ENCODE data around the gene SPSB4. TPM values are rescaled to one million over a fixed set of nuclear protein-coding genes. Genes with fewer than 3 reads are reported as not detected.

Gene SPSB4
- total and polyA plus RNA-seq, 2 donors (not counting 3 experiments of a cell fraction or from before 2014, with no cell fraction given) = 0.06 to 0.22 TPM

- no peaks in the 10 kb centered on the region for H3K9me1 ChIP-seq (replicated peaks; ENCODE audit: control insufficient read depth, extremely low read depth, insufficient read depth, low read length)
- no peak overlapping the region for H2AFZ ChIP-seq (ENCODE audit: low read depth, low read length)
- H3K4me1 ChIP-seq (ENCODE audit: control insufficient read depth, extremely low read depth, insufficient read depth, low read length) = no peaks in the 10 kb centered on the region
- no peak overlapping the region for H3K9ac ChIP-seq (replicated peaks; ENCODE audit: extremely low read depth, insufficient read depth, low read length)
- no TSS peak for BruUV-seq (replicated peaks)
- ChIA-PET CTCF (interaction anchor here (0.8 to 3.0 kb wide), 2 partner anchors 12 to 14 kb away, joined by 3 to 13 read pairs; no protein-coding TSS in a partner anchor), POLR2A (no interaction called here)
- H3K79me2 ChIP-seq (ENCODE audit: control insufficient read depth, insufficient read depth, low read length) = no peaks in the 10 kb centered on the region
- no peak for TF ChIP-seq JUN (IDR thresholded peaks at IDR 0.05; ENCODE audit: borderline replicate concordance, insufficient read depth, insufficient read length, low read depth)
- TF ChIP-seq, protein P1, sequence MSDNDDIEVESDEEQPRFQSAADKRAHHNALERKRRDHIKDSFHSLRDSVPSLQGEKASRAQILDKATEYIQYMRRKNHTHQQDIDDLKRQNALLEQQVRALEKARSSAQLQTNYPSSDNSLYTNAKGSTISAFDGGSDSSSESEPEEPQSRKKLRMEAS (IDR thresholded peaks at IDR 0.05; ENCODE audit: insufficient read depth, insufficient read length) = no peak
- TF ChIP-seq POLR2A (IDR thresholded peaks at IDR 0.05; ENCODE audit: low read depth, low read length) = no peak
- TF ChIP-seq POLR2AphosphoS5 (IDR thresholded peaks at IDR 0.05; ENCODE audit: insufficient read depth, low read depth, low read length) = no peak
- no peak overlapping the region for H3K4me2 ChIP-seq (ENCODE audit: insufficient read depth, low read length)
- H3K27ac ChIP-seq (ENCODE audit: insufficient read depth, low read depth, low read length) = no peak overlapping the region
- DNase-seq (ENCODE audit: low read depth, low spot score) = no peak
- dilution Hi-C loops (cut with MboI; ENCODE audit: extremely low pct_ligation_motif_present, low sequenced_read_pairs) (no loop called here), intact Hi-C loops (cut with micrococcal nuclease) (no loop called here)
- no peak for FAIRE-seq
- no peaks in the 10 kb centered on the region for H3K27me3 ChIP-seq (ENCODE audit: control insufficient read depth in 2 of 2, insufficient read depth in 2 of 2, low read length in 2 of 2)
- H3K9me3 ChIP-seq (replicated peaks; ENCODE audit: control insufficient read depth, insufficient read depth, low read length) = no peaks in the 10 kb centered on the region
- no peak overlapping the region for H3K4me3 ChIP-seq (replicated peaks in 1 of 3; ENCODE audit: insufficient read depth in 1 of 3, low read depth in 1 of 3, low read length in 3 of 3)
- no peaks in the 10 kb centered on the region for H4K20me1 ChIP-seq (replicated peaks; ENCODE audit: control insufficient read depth, extremely low read depth, insufficient read depth, low read length)
- H3K36me3 ChIP-seq (ENCODE audit: control insufficient read depth in 2 of 2, extremely low read depth in 1 of 2, insufficient read depth in 2 of 2, low read length in 2 of 2) = no peaks in the 10 kb centered on the region
These were observed 127.4 kb downstream of the SPSB4 start for GRCh38 chr3:141178551-141178950.

- Histone ChIP-seq H3K4me2 (ENCODE audit: insufficient read depth, low read length) (no peak overlapping the region), H3K27me3 (ENCODE audit: control insufficient read depth in 2 of 2, insufficient read depth in 2 of 2, low read length in 2 of 2) (no peaks in the 10 kb centered on the region), H2AFZ (ENCODE audit: low read depth, low read length) (no peak overlapping the region), H3K9ac (replicated peaks; ENCODE audit: extremely low read depth, insufficient read depth, low read length) (no peak overlapping the region), H4K20me1 (replicated peaks; ENCODE audit: control insufficient read depth, extremely low read depth, insufficient read depth, low read length) (no peaks in the 10 kb centered on the region), H3K4me1 (ENCODE audit: control insufficient read depth, extremely low read depth, insufficient read depth, low read length) (no peaks in the 10 kb centered on the region), H3K4me3 (replicated peaks in 1 of 3; ENCODE audit: insufficient read depth in 1 of 3, low read depth in 1 of 3, low read length in 3 of 3) (no peak overlapping the region), H3K36me3 (ENCODE audit: control insufficient read depth in 2 of 2, extremely low read depth in 1 of 2, insufficient read depth in 2 of 2, low read length in 2 of 2) (no peaks in the 10 kb centered on the region), H3K79me2 (ENCODE audit: control insufficient read depth, insufficient read depth, low read length) (no peaks in the 10 kb centered on the region), H3K9me1 (replicated peaks; ENCODE audit: control insufficient read depth, extremely low read depth, insufficient read depth, low read length) (no peaks in the 10 kb centered on the region), H3K9me3 (replicated peaks; ENCODE audit: control insufficient read depth, insufficient read depth, low read length) (no peaks in the 10 kb centered on the region), H3K27ac (ENCODE audit: insufficient read depth, low read depth, low read length) (no peak overlapping the region)
- ChIA-PET CTCF (interaction anchor here (3.0 kb wide), 1 partner anchor 12 kb away, joined by 13 read pairs; no protein-coding TSS in a partner anchor), POLR2A (no interaction called here)
- DNase-seq (ENCODE audit: low read depth, low spot score) = no peak
- no TSS peak for BruUV-seq (replicated peaks)
- intact Hi-C loops (cut with micrococcal nuclease) = no loop called here
- dilution Hi-C loops (cut with MboI; ENCODE audit: extremely low pct_ligation_motif_present, low sequenced_read_pairs) = no loop called here
- TF ChIP-seq, protein P1 (IDR thresholded peaks at IDR 0.05; ENCODE audit: insufficient read depth, insufficient read length) = no peak
- TF ChIP-seq POLR2AphosphoS5 (IDR thresholded peaks at IDR 0.05; ENCODE audit: insufficient read depth, low read depth, low read length) (no peak), GATA2 (IDR thresholded peaks at IDR 0.05; ENCODE audit: insufficient read depth, insufficient read length, low read depth, low read length) (no peak), POLR2A (IDR thresholded peaks at IDR 0.05; ENCODE audit: low read depth, low read length) (no peak), MYC (IDR thresholded peaks at IDR 0.05; ENCODE audit: low read depth, low read length) (no peak), FOS (IDR thresholded peaks at IDR 0.05; ENCODE audit: borderline replicate concordance, insufficient read depth, low read length) (no peak), JUN (IDR thresholded peaks at IDR 0.05; ENCODE audit: borderline replicate concordance, insufficient read depth, insufficient read length, low read depth) (no peak), EZH2 (IDR thresholded peaks at IDR 0.05; ENCODE audit: borderline replicate concordance, low read depth, low read length, severe bottlenecking) (no peak)
- TF ChIP-seq, protein P2, sequence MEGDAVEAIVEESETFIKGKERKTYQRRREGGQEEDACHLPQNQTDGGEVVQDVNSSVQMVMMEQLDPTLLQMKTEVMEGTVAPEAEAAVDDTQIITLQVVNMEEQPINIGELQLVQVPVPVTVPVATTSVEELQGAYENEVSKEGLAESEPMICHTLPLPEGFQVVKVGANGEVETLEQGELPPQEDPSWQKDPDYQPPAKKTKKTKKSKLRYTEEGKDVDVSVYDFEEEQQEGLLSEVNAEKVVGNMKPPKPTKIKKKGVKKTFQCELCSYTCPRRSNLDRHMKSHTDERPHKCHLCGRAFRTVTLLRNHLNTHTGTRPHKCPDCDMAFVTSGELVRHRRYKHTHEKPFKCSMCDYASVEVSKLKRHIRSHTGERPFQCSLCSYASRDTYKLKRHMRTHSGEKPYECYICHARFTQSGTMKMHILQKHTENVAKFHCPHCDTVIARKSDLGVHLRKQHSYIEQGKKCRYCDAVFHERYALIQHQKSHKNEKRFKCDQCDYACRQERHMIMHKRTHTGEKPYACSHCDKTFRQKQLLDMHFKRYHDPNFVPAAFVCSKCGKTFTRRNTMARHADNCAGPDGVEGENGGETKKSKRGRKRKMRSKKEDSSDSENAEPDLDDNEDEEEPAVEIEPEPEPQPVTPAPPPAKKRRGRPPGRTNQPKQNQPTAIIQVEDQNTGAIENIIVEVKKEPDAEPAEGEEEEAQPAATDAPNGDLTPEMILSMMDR (IDR thresholded peaks at IDR 0.05; ENCODE audit: extremely low read depth in 1 of 2, insufficient read depth in 1 of 2, low read depth in 1 of 2, low read length in 2 of 2) = no peak
- no peak for FAIRE-seq
These were observed 128.8 kb downstream of the SPSB4 start for GRCh38 chr3:141179983-141180382.
